OCI-LY1 (cell line): ENCODE measurements around the gene LOC128125822.
"Not testable (repeated sequence)": the region's sequence is repeated elsewhere in the genome, so short reads cannot be mapped to it uniquely, and the experiment has no call there.

ENCODE experiments used
- H2AFZ ChIP-seq: fragments of 200-600 bp; sonication (generic), shearing (Covaris generic); 2 replicates; pipeline ENCODE4 v1.6.0; 2014; ENCODE audit warnings: antibody characterized with exemption, mild to moderate bottlenecking, low read length
- H3F3A ChIP-seq: fragments of 200-600 bp; sonication (generic), shearing (Covaris generic); 2 replicates; pipeline ENCODE4 v1.6.0; 2014; ENCODE audit warnings: mild to moderate bottlenecking, antibody characterized with exemption, low read length, moderate library complexity; ENCODE audit not compliant: insufficient read depth
- H3K27ac ChIP-seq: fragments of 200-600 bp; sonication (generic); 2 replicates; pipeline ENCODE4 v1.5.1; 2014; ENCODE audit warnings: low read length, mixed run types, mild to moderate bottlenecking, low read depth; ENCODE audit not compliant: poor library complexity, severe bottlenecking
- H3K27me3 ChIP-seq: fragments of 200-600 bp; sonication (generic); 2 replicates; pipeline ENCODE4 v1.6.0; 2014; ENCODE audit warnings: antibody characterized with exemption, mild to moderate bottlenecking, low read length, moderate library complexity; ENCODE audit not compliant: insufficient read depth
- H3K36me3 ChIP-seq: fragments of 200-600 bp; sonication (generic); 2 replicates; pipeline ENCODE4 v1.6.1; 2014; ENCODE audit warnings: mild to moderate bottlenecking, antibody characterized with exemption, low read length, moderate library complexity, mixed read lengths; ENCODE audit not compliant: insufficient read depth
- H3K4me1 ChIP-seq: fragments of 200-600 bp; sonication (generic); 2 replicates; pipeline ENCODE4 v1.5.1; 2014; ENCODE audit warnings: mild to moderate bottlenecking, low read length, moderate library complexity; ENCODE audit not compliant: insufficient read depth, severe bottlenecking
- H3K4me2 ChIP-seq: fragments of 200-600 bp; sonication (generic), shearing (Covaris generic); 2 replicates; pipeline ENCODE4 v1.6.1; 2014; ENCODE audit warnings: low read length
- H3K4me3 ChIP-seq: fragments of 200-600 bp; sonication (generic); 2 replicates; pipeline ENCODE4 v1.5.1; 2014; ENCODE audit warnings: low read length, low read depth, mild to moderate bottlenecking, mixed read lengths; ENCODE audit not compliant: poor library complexity, severe bottlenecking
- H3K79me2 ChIP-seq: fragments of 200-600 bp; shearing (Covaris generic); 2 replicates; pipeline ENCODE4 v1.6.1; 2016; ENCODE audit warnings: mixed run types, low read length, mixed read lengths; ENCODE audit not compliant: insufficient read depth
- H3K9ac ChIP-seq: fragments of 200-600 bp; sonication (generic), shearing (Covaris generic); 2 replicates; pipeline ENCODE4 v1.6.1; 2014; ENCODE audit warnings: mild to moderate bottlenecking, low read length, mixed read lengths
- H3K9me2 ChIP-seq: fragments of 200-600 bp; sonication (generic), shearing (Covaris generic); 2 replicates; pipeline ENCODE4 v1.6.1; 2014; ENCODE audit warnings: low read depth, mild to moderate bottlenecking, low read length, mixed read lengths
- H3K9me3 ChIP-seq: fragments of 200-600 bp; shearing (Covaris generic); 2 replicates; pipeline ENCODE4 v1.6.1; 2014; ENCODE audit warnings: low read length, mixed read lengths
- H4K20me1 ChIP-seq: fragments of 200-600 bp; sonication (generic), shearing (Covaris generic); 2 replicates; pipeline ENCODE4 v1.6.0; 2016; ENCODE audit warnings: mild to moderate bottlenecking, low read length; ENCODE audit not compliant: insufficient read depth
- EZH2 ChIP-seq: fragments of 200-600 bp; sonication (generic), shearing (Covaris generic); IDR thresholded peaks from 2 replicates; pipeline ENCODE4 v1.8.0; 2017; ENCODE audit warnings: borderline replicate concordance, mixed run types, mild to moderate bottlenecking, antibody characterized with exemption, low read length, moderate library complexity, mixed read lengths
- TF ChIP-seq, protein P1 (sequence below): fragments of 200-600 bp; sonication (generic), shearing (Covaris generic); IDR thresholded peaks from 2 replicates; pipeline ENCODE4 v1.5.1; 2017; ENCODE audit warnings: mild to moderate bottlenecking, antibody characterized with exemption, low read length, moderate library complexity, mixed read lengths

LOC128125822 gene

DNA sequence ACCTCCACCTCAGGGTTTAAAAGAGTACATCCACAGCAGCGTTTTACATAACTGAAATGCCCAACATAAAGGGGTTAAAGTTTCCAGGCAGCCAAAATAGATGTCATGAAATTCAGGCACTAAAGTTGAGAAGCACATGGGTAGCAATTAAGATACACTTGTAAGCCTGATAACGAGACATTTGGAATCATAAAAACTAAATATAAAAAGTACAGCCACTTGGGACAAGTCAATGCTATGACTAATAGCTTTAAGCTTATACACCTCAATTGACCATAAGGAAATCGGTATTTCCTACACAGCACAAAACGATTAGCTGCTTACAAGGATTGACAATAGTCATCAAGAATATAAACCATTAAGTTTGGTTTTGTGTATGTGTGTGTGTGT lies 11.8 kb downstream of the LOC128125822 start:
- TF ChIP-seq, protein P1, sequence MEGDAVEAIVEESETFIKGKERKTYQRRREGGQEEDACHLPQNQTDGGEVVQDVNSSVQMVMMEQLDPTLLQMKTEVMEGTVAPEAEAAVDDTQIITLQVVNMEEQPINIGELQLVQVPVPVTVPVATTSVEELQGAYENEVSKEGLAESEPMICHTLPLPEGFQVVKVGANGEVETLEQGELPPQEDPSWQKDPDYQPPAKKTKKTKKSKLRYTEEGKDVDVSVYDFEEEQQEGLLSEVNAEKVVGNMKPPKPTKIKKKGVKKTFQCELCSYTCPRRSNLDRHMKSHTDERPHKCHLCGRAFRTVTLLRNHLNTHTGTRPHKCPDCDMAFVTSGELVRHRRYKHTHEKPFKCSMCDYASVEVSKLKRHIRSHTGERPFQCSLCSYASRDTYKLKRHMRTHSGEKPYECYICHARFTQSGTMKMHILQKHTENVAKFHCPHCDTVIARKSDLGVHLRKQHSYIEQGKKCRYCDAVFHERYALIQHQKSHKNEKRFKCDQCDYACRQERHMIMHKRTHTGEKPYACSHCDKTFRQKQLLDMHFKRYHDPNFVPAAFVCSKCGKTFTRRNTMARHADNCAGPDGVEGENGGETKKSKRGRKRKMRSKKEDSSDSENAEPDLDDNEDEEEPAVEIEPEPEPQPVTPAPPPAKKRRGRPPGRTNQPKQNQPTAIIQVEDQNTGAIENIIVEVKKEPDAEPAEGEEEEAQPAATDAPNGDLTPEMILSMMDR, result no peak
- no peak for TF ChIP-seq EZH2
- H3K4me3 ChIP-seq, result no peak overlapping the region
- H3K9me2 ChIP-seq, result no peaks in the 10 kb centered on the region
- H3K4me1 ChIP-seq, result no peaks in the 10 kb centered on the region
- H3F3A ChIP-seq, result no peaks in the 10 kb centered on the region
- no peaks in the 10 kb centered on the region for H4K20me1 ChIP-seq
- no peak overlapping the region for H2AFZ ChIP-seq
- no peaks in the 10 kb centered on the region for H3K9me3 ChIP-seq
- H3K4me2 ChIP-seq, result no peak overlapping the region
- H3K36me3 ChIP-seq, result peaks cover 38% of the 10 kb centered on the region
- H3K79me2 ChIP-seq, result no peaks in the 10 kb centered on the region
- H3K9ac ChIP-seq, result no peak overlapping the region
- no peaks in the 10 kb centered on the region for H3K27me3 ChIP-seq
- no peak overlapping the region for H3K27ac ChIP-seq

DNA sequence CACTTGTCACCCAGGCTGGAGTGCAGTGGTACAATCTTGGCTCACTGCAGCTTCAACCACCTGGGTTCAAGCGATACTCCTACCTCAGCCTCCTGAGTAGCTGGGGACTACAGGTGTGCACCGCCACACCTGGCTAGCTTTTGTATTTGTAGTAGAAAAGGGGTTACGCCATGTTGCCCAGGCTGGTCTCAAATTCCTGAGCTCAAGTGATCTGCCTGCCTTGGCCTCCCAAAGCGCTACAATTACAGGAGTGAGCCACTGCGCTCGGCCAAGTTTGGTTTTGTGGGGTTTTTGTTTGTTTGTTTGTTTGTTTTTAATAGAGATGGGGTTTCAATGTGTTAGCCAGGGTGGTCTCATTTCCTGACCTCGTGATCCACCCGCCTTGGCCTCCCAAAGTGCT lies 12.3 kb downstream of the LOC128125822 start:
- Histone ChIP-seq H2AFZ (no peak overlapping the region), H3K9me2 (no peaks in the 10 kb centered on the region), H3K27ac (no peak overlapping the region), H3K36me3 (peaks cover 33% of the 10 kb centered on the region), H3K9ac (no peak overlapping the region), H3K9me3 (no peaks in the 10 kb centered on the region), H3K27me3 (no peaks in the 10 kb centered on the region), H3K79me2 (no peaks in the 10 kb centered on the region), H3F3A (no peaks in the 10 kb centered on the region), H3K4me3 (no peak overlapping the region), H4K20me1 (no peaks in the 10 kb centered on the region), H3K4me1 (no peaks in the 10 kb centered on the region), H3K4me2 (no peak overlapping the region)
- TF ChIP-seq EZH2, result no peak

DNA sequence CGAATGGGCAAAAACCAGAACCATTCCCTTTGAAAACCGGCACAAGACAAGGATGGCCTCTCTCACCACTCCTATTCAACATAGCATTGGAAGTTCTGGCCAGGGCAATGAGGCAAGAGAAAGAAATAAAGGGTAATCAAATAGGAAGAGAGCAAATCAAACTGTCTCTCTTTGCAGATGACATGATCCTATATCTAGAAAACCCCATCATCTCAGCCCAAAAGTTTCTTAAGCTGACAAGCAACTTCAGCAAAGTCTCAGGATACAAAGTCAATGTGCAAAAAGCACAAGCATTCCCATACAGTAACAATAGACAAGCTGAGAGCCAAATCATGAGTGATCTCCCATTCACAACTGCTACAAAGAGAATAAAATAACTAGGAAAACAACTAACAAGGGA lies 13.4 kb downstream of the LOC128125822 start:
- not testable (repeated sequence) for H3K9me3 ChIP-seq, H3K9me2 ChIP-seq, H3K4me3 ChIP-seq, H3K4me1 ChIP-seq, H3K27me3 ChIP-seq, H3K27ac ChIP-seq, H4K20me1 ChIP-seq, H3K79me2 ChIP-seq, H3K9ac ChIP-seq, H2AFZ ChIP-seq, H3F3A ChIP-seq, H3K4me2 ChIP-seq
- peaks cover 23% of the 10 kb centered on the region for H3K36me3 ChIP-seq

DNA sequence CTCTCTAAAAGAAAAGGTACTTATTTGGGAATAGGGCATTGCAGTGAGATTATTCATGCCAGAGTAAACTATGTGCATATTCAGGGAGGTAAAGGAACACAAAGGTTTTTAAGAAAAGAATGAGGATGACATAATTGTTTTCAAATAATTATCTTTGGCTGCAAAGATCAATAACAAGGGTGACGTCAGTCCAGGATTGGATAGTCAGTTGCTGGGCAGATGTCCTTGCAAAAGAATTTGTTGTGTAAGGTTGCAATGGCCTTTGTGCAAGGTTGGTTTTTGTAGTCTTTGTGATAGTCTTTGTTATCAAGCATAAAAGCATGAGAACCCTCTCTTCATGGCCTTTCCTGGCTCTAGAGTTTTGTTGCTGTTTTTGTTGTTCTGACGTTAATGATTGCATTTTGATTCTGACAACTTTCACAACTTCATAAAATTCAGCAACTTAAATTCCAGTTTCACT lies 17.7 kb downstream of the LOC128125822 start:
- Histone ChIP-seq H3K79me2 (no peaks in the 10 kb centered on the region), H3K4me2 (no peak overlapping the region), H3K9me3 (no peaks in the 10 kb centered on the region), H2AFZ (no peak overlapping the region), H3K4me1 (no peaks in the 10 kb centered on the region), H3F3A (no peaks in the 10 kb centered on the region), H3K9ac (no peak overlapping the region), H3K36me3 (no peaks in the 10 kb centered on the region), H3K4me3 (no peak overlapping the region), H3K9me2 (no peaks in the 10 kb centered on the region), H3K27ac (no peak overlapping the region), H4K20me1 (no peaks in the 10 kb centered on the region), H3K27me3 (no peaks in the 10 kb centered on the region)
- TF ChIP-seq, protein P1, result no peak
- TF ChIP-seq EZH2, result no peak
